GM21528 (cell line): ENCODE measurements around the gene VPREB3.

Experiments
- ATAC-seq: cut with Tn5 transposase; IDR thresholded peaks from one replicate; pipeline ENCODE4 v1.9.1; 2021; ENCODE audit warnings: mild to moderate bottlenecking, moderate library complexity; ENCODE audit not compliant: unreplicated experiment, low FRiP score

Gene VPREB3

DNA sequence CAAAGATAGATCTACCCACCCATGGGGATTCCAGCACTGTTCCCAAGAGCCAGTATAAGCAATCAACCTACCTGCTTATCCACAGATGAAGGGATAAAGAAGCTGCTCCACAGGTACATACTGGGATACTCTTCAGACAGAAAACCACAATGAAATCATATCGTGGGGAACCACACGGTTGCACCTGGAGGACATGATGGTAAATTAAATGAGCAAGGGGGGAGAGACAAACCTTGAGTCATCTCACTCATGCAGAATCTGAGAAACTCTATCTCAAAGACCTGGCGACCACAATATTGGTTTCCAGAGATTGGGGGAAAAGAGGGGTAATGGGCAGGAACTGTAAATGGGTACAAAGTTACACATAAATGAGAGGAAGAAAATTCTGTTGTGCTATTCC, 48.9 kb downstream of the VPREB3 start:
- ATAC-seq = no peak

DNA sequence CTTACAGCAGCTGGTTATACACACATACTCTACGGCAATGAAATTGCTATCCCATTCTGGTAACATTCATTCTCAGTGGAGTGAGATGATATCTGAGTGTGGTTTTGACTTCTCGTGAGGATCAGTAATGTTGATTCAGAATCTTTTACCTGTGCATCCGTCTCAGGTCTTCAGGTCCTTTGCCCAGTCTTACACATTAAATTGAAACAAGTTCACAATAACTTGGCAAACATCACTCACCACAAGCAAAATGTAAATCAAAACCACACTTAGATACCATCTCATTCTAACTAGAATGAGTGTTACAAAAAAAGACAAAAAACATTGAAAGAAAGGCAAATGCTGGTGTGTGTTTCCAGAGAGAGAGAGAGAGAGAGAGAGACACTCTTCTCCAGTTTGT, 49.4 kb downstream of the VPREB3 start:
- ATAC-seq = no peak

DNA sequence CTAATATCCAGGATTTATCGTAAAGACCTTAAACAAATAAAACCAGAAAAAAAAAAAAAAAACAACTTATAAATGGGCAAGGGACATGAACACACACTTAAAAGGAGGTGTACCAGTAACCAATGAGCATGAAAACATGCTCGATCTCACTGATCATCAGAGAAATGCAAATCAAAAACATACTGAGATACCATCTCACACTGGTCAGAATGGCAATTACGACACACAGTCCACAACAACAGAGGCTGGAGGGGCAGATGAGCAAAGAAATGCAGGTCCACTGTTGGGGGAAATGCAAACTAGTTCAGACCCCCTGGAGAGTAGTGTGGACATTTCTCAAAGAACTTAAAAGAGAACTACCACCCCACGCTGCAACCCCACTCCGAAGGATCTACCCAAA, 50.2 kb downstream of the VPREB3 start:
- no peak for ATAC-seq
